ENCODE data around the gene BLZF1. TPM values are rescaled to one million over a fixed set of nuclear protein-coding genes. Genes with fewer than 3 reads are reported as not detected.
"Not testable (repeated sequence)": the region's sequence is repeated elsewhere in the genome, so short reads cannot be mapped to it uniquely, and the experiment has no call there.

Gene BLZF1
- total and polyA plus RNA-seq, 10 of the 15 experiments (the other 5 are each of a cell fraction or from before 2014, with no cell fraction given), result 5.1 to 11.9 (median 9.0) TPM

GRCh38 chr1:169392406-169392805 is 24.4 kb downstream of the BLZF1 start:
- Histone ChIP-seq H3K79me2 (ENCODE audit: control insufficient read depth, insufficient read depth, low read length) (no peaks in the 10 kb centered on the region), H3K9ac (ENCODE audit: control insufficient read depth, insufficient read depth, low read length) (no peak overlapping the region), H3K27me3 (replicated peaks in 1 of 2; ENCODE audit: control insufficient read depth in 2 of 2, insufficient read depth in 2 of 2, low read length in 1 of 2) (no peaks in the 10 kb centered on the region), H4K20me1 (ENCODE audit: control insufficient read depth, insufficient read depth) (no peaks in the 10 kb centered on the region), H3K27ac (ENCODE audit: control insufficient read depth, insufficient read depth) (no peak overlapping the region), H3K4me2 (ENCODE audit: control insufficient read depth, insufficient read depth) (no peak overlapping the region), H3K4me1 (ENCODE audit: control insufficient read depth, insufficient read depth, low read length) (peaks cover 6% of the 10 kb centered on the region; the same call in 1 of the 2 replicates), H2AFZ (ENCODE audit: control insufficient read depth, low read depth, low read length) (no peak overlapping the region), H3K36me3 (ENCODE audit: control insufficient read depth in 2 of 2, insufficient read depth in 2 of 2, low read length in 1 of 2) (peaks cover 2 to 13% of the 10 kb centered on the region in 2 experiments; a peak in 2 of 4 replicates), H3K9me3 (replicated peaks; ENCODE audit: control insufficient read depth, insufficient read depth, low read length) (no peaks in the 10 kb centered on the region; the same call in 1 of the 3 replicates), H3K4me3 (no peak overlapping the region)
- in situ Hi-C loops (cut with MboI) (no loop called here), intact Hi-C loops (cut with micrococcal nuclease; ENCODE audit: unreplicated experiment) (no loop called here)
- no peak for ATAC-seq
- FAIRE-seq, result no peak
- no peak for DNase-seq (ENCODE audit: low read depth, low spot score)
- 95% methylated on average over 1 of the region's 1 CpG for WGBS (ENCODE audit: insufficient coverage, insufficient replicate concordance, low lambda C conversion rate, missing lambda C conversion rate)
- SMC1A ChIA-PET (ENCODE audit: uncharacterized antibody, unreplicated experiment), result no interaction called here
- POLR2A ChIA-PET, result no interaction called here
- no peak for TF ChIP-seq ZBTB33 (IDR thresholded peaks at IDR 0.05)
- no peak for TF ChIP-seq ZNF207 (IDR thresholded peaks at IDR 0.05; ENCODE audit: borderline replicate concordance)
- no peak for TF ChIP-seq RAD21 (IDR thresholded peaks at IDR 0.05; ENCODE audit: insufficient read depth, low read depth, low read length)
- no peak for TF ChIP-seq SMARCA5 (IDR thresholded peaks at IDR 0.05)
- no peak for TF ChIP-seq HCFC1 (IDR thresholded peaks at IDR 0.05; ENCODE audit: low read length)
- no TSS peak for BruUV-seq (replicated peaks)
- RAD21 ChIA-PET (ENCODE audit: unreplicated experiment), result no interaction called here
- CTCF ChIA-PET, result no interaction called here

- POLR2A ChIA-PET, result no interaction called here
- in situ Hi-C loops (cut with MboI) (no loop called here), intact Hi-C loops (cut with micrococcal nuclease; ENCODE audit: unreplicated experiment) (no loop called here)
- H3K27ac ChIP-seq (ENCODE audit: control insufficient read depth, insufficient read depth), result no peak overlapping the region
- H4K20me1 ChIP-seq (ENCODE audit: control insufficient read depth, insufficient read depth), result no peaks in the 10 kb centered on the region
- no peak overlapping the region for H3K9ac ChIP-seq (ENCODE audit: control insufficient read depth, insufficient read depth, low read length)
- no peak for FAIRE-seq
- no peak overlapping the region for H3K4me3 ChIP-seq
- H3K36me3 ChIP-seq (ENCODE audit: control insufficient read depth in 2 of 2, insufficient read depth in 2 of 2, low read length in 1 of 2), result peaks cover under 1 to 2% of the 10 kb centered on the region in 2 experiments; a peak in 2 of 4 replicates
- H3K27me3 ChIP-seq (replicated peaks in 1 of 2; ENCODE audit: control insufficient read depth in 2 of 2, insufficient read depth in 2 of 2, low read length in 1 of 2), result no peaks in the 10 kb centered on the region
- DNase-seq (ENCODE audit: low read depth, low spot score), result no peak
- CTCF ChIA-PET, result interaction anchor here (0.7 to 1.0 kb wide), 2 partner anchors 292 to 316 kb away, joined by 3 to 4 read pairs; no protein-coding TSS in a partner anchor
- BruUV-seq (replicated peaks), result no TSS peak
- no peak for TF ChIP-seq RBBP5 (conservative IDR thresholded peaks at IDR 0.05)
- no peak for TF ChIP-seq POLR2A (IDR thresholded peaks at IDR 0.05; ENCODE audit: low read depth, low read length)
- TF ChIP-seq SRF (IDR thresholded peaks at IDR 0.05; ENCODE audit: low read depth in 2 of 2, low read length in 2 of 2), result no peak
- TF ChIP-seq CREB1 (IDR thresholded peaks at IDR 0.05; ENCODE audit: low read depth), result no peak
- no peak for TF ChIP-seq KDM1A (IDR thresholded peaks at IDR 0.05; ENCODE audit: borderline replicate concordance)
- RAD21 ChIA-PET (ENCODE audit: unreplicated experiment), result no interaction called here
- ATAC-seq, result no peak
- WGBS (ENCODE audit: insufficient coverage, insufficient replicate concordance, low lambda C conversion rate, missing lambda C conversion rate), result 96% methylated on average over 3 of the region's 3 CpGs
- H3K4me1 ChIP-seq (ENCODE audit: control insufficient read depth, insufficient read depth, low read length), result no peaks in the 10 kb centered on the region
- no peak overlapping the region for H2AFZ ChIP-seq (ENCODE audit: control insufficient read depth, low read depth, low read length)
- H3K9me3 ChIP-seq (replicated peaks; ENCODE audit: control insufficient read depth, insufficient read depth, low read length), result no peaks in the 10 kb centered on the region; the same call in 1 of the 3 replicates
- no peak overlapping the region for H3K4me2 ChIP-seq (ENCODE audit: control insufficient read depth, insufficient read depth)
- no peaks in the 10 kb centered on the region for H3K79me2 ChIP-seq (ENCODE audit: control insufficient read depth, insufficient read depth, low read length)
- SMC1A ChIA-PET (ENCODE audit: uncharacterized antibody, unreplicated experiment), result interaction anchor here (0.6 kb wide), 1 partner anchor 12 kb away, joined by 3 read pairs; no protein-coding TSS in a partner anchor
These were observed 28.0 kb downstream of the BLZF1 start for GRCh38 chr1:169395955-169396354.

GRCh38 chr1:169402578-169402977 is 34.6 kb downstream of the BLZF1 start:
- H3K9ac ChIP-seq (ENCODE audit: control insufficient read depth, insufficient read depth, low read length); in situ Hi-C loops (cut with MboI); SMC1A ChIA-PET (ENCODE audit: uncharacterized antibody, unreplicated experiment); H3K4me1 ChIP-seq (ENCODE audit: control insufficient read depth, insufficient read depth, low read length); DNase-seq (ENCODE audit: low read depth, low spot score); H3K4me2 ChIP-seq (ENCODE audit: control insufficient read depth, insufficient read depth); H3K36me3 ChIP-seq (ENCODE audit: control insufficient read depth in 2 of 2, insufficient read depth in 2 of 2, low read length in 1 of 2); ATAC-seq; H3K27ac ChIP-seq (ENCODE audit: control insufficient read depth, insufficient read depth); intact Hi-C loops (cut with micrococcal nuclease; ENCODE audit: unreplicated experiment); CTCF ChIA-PET; H4K20me1 ChIP-seq (ENCODE audit: control insufficient read depth, insufficient read depth); H3K4me3 ChIP-seq; FAIRE-seq; H2AFZ ChIP-seq (ENCODE audit: control insufficient read depth, low read depth, low read length); H3K79me2 ChIP-seq (ENCODE audit: control insufficient read depth, insufficient read depth, low read length); POLR2A ChIA-PET; RAD21 ChIA-PET (ENCODE audit: unreplicated experiment); H3K9me3 ChIP-seq (replicated peaks; ENCODE audit: control insufficient read depth, insufficient read depth, low read length); BruUV-seq (replicated peaks); H3K27me3 ChIP-seq (replicated peaks in 1 of 2; ENCODE audit: control insufficient read depth in 2 of 2, insufficient read depth in 2 of 2, low read length in 1 of 2): not testable (repeated sequence)
- 0% methylated on average over 1 of the region's 1 CpG for WGBS (ENCODE audit: insufficient coverage, insufficient replicate concordance, low lambda C conversion rate, missing lambda C conversion rate)

Measured in GM12878 (cell line).